GM12878 (cell line): ENCODE results near the gene RPL22.

ENCODE experiments used
- CEBPB ChIP-seq, 2 experiments: fragments of 150-350 bp in 1 of 2; IDR thresholded peaks; 2 replicates each; pipeline ENCODE4 v1.6.1; 2012 to 2014; ENCODE audit warnings: low read depth in 2 of 2, low read length in 2 of 2, borderline replicate concordance in 1 of 2, inconsistent platforms in 1 of 2
- EP300 ChIP-seq, 2 experiments: fragments of 150-350 bp in 1 of 2; IDR thresholded peaks; 2 replicates each; pipeline ENCODE4 v1.6.1; 2011 to 2012; ENCODE audit warnings: low read depth in 2 of 2, low read length in 2 of 2, borderline replicate concordance in 1 of 2, improper control_type of control experiment in 1 of 2, inconsistent platforms in 1 of 2; ENCODE audit not compliant: control insufficient read depth in 1 of 2
- MEF2A ChIP-seq: IDR thresholded peaks from 2 replicates; pipeline ENCODE4 v1.6.1; 2011; ENCODE audit warnings: low read depth, mild to moderate bottlenecking, low read length, moderate library complexity; ENCODE audit not compliant: insufficient read depth
- MXI1 ChIP-seq: fragments of 150-350 bp; IDR thresholded peaks from 2 replicates; pipeline ENCODE4 v1.6.1; 2011; ENCODE audit warnings: low read depth, mild to moderate bottlenecking, inconsistent platforms, low read length, improper control_type of control experiment
- MYC ChIP-seq: IDR thresholded peaks from 2 replicates; pipeline ENCODE4 v1.6.1; 2011; ENCODE audit warnings: mild to moderate bottlenecking, low read length, moderate library complexity, inconsistent platforms; ENCODE audit not compliant: insufficient read depth, insufficient replicate concordance, insufficient read length, severe bottlenecking
- NFXL1 ChIP-seq: fragments of 450-650 bp; IDR thresholded peaks from 2 replicates; pipeline ENCODE4 v1.6.1; 2017; ENCODE audit warnings: antibody characterized with exemption, mild to moderate bottlenecking, borderline replicate concordance
- NR2C1 ChIP-seq: fragments of 450-650 bp; IDR thresholded peaks from 2 replicates; pipeline ENCODE4 v1.6.1; 2017; ENCODE audit warnings: antibody characterized with exemption, mild to moderate bottlenecking, moderate library complexity
- POLR2AphosphoS5 ChIP-seq: IDR thresholded peaks from 2 replicates; pipeline ENCODE4 v1.6.1; 2011; ENCODE audit warnings: mild to moderate bottlenecking, low read length, inconsistent platforms
- RAD21 ChIP-seq: IDR thresholded peaks from 2 replicates; pipeline ENCODE4 v1.6.1; 2011; ENCODE audit warnings: mild to moderate bottlenecking, low read depth, low read length, moderate library complexity; ENCODE audit not compliant: insufficient read depth
- SMC3 ChIP-seq: IDR thresholded peaks from 2 replicates; pipeline ENCODE4 v1.6.1; 2011; ENCODE audit warnings: low read length, improper control_type of control experiment, borderline replicate concordance
- SRF ChIP-seq, 2 experiments: IDR thresholded peaks; 2 replicates each; pipeline ENCODE4 v1.6.1; 2011; ENCODE audit warnings: low read depth in 2 of 2, low read length in 2 of 2, mild to moderate bottlenecking in 1 of 2, moderate library complexity in 1 of 2
- TF ChIP-seq, protein P1 (sequence below), 3 experiments: IDR thresholded peaks in 2 of 3; conservative IDR thresholded peaks in 1 of 3; 2 replicates each; pipeline ENCODE4 v1.5.1; 2011; ENCODE audit warnings: low read depth in 3 of 3, low read length in 3 of 3, mild to moderate bottlenecking in 3 of 3, control low read depth in 2 of 3, moderate library complexity in 2 of 3, inconsistent platforms in 1 of 3, mixed read lengths in 1 of 3; ENCODE audit not compliant: control insufficient read depth in 2 of 3, insufficient read depth in 1 of 3; ENCODE audit errors: extremely low read depth in 1 of 3

DNA sequence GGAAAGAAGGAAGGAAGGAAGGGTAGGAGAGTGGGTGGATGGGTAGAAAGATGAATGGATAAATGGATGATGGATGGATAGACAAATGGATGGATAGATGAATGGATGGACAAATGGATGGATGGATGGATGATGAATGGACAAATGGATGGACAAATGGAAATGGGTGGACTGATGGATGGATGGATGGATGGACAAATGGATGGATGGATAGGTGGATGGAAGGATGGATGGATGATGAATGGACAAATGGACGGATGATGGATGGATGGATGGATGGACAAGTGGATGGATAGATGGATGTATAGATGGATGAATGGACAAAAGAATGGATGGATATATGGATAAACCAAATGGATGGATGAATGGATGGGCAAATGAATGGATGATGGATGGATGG, 49.8 kb downstream of the RPL22 start:
- TF ChIP-seq CEBPB (IDR thresholded peaks at IDR 0.05; ENCODE audit: borderline replicate concordance in 1 of 2, low read depth in 2 of 2, low read length in 2 of 2), result no peak
- TF ChIP-seq NR2C1, result no peak
- TF ChIP-seq, protein P1, sequence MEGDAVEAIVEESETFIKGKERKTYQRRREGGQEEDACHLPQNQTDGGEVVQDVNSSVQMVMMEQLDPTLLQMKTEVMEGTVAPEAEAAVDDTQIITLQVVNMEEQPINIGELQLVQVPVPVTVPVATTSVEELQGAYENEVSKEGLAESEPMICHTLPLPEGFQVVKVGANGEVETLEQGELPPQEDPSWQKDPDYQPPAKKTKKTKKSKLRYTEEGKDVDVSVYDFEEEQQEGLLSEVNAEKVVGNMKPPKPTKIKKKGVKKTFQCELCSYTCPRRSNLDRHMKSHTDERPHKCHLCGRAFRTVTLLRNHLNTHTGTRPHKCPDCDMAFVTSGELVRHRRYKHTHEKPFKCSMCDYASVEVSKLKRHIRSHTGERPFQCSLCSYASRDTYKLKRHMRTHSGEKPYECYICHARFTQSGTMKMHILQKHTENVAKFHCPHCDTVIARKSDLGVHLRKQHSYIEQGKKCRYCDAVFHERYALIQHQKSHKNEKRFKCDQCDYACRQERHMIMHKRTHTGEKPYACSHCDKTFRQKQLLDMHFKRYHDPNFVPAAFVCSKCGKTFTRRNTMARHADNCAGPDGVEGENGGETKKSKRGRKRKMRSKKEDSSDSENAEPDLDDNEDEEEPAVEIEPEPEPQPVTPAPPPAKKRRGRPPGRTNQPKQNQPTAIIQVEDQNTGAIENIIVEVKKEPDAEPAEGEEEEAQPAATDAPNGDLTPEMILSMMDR (IDR thresholded peaks at IDR 0.05 in 2 of 3, conservative IDR thresholded peaks at IDR 0.05 in 1 of 3; ENCODE audit: control insufficient read depth in 2 of 3, extremely low read depth in 1 of 3, insufficient read depth in 1 of 3, low read depth in 3 of 3, low read length in 3 of 3), result no peak
- no peak for TF ChIP-seq MYC
- no peak for TF ChIP-seq MEF2A
- TF ChIP-seq SRF (IDR thresholded peaks at IDR 0.05; ENCODE audit: low read depth in 2 of 2, low read length in 2 of 2), result no peak
- TF ChIP-seq NFXL1, result no peak
- TF ChIP-seq SMC3, result no peak
- no peak for TF ChIP-seq RAD21
- TF ChIP-seq POLR2AphosphoS5, result no peak
- no peak for TF ChIP-seq MXI1
- no peak for TF ChIP-seq EP300 (IDR thresholded peaks at IDR 0.05; ENCODE audit: borderline replicate concordance in 1 of 2, control insufficient read depth in 1 of 2, low read depth in 2 of 2, low read length in 2 of 2)
